ENCODE data around the gene TMUB1. TPM values are rescaled to one million over a fixed set of nuclear protein-coding genes. Genes with fewer than 3 reads are reported as not detected.

TMUB1 gene
- total and polyA plus RNA-seq, 2 donors (not counting 1 experiment from before 2014, with no cell fraction given) = 49.2 to 102 TPM

DNA sequence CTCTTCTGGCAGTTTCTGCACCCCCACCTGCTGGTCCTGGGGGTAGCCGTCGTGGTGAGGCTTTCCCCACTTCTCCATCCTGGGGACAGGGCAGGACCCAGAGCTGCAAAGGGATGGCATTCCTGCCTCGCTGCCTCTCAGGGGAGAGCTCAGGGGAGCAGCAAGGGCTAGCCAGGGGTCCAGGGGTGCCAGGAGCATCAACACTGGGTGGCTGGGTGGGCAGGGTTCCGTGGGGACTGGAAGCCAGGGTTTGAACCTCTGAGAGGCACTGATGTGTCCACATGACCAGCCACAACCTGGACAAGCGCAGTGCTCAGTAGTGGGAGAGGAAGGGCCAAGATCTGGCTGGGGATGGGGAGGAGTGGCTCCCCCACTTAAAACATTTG is 49.4 kb downstream of the TMUB1 start:
- Histone ChIP-seq H3K27me3 (replicated peaks in 1 of 4; ENCODE audit: control extremely low read depth in 1 of 4, control insufficient read depth in 3 of 4, insufficient read depth in 4 of 4, low read length in 3 of 4) (no peaks in the 10 kb centered on the region), H2AFZ (ENCODE audit: insufficient read depth, low read depth, low read length, poor library complexity, severe bottlenecking) (no peak overlapping the region), H3K4me3 (ENCODE audit: control extremely low read depth in 1 of 5, extremely low read depth in 1 of 5, insufficient read depth in 1 of 5, low read depth in 2 of 5, low read length in 4 of 5) (no peak overlapping the region), H3K4me2 (replicated peaks; ENCODE audit: low read depth, low read length, poor library complexity, severe bottlenecking) (no peak overlapping the region), H4K20me1 (ENCODE audit: control insufficient read depth, insufficient read depth, low read length, poor library complexity, severe bottlenecking) (no peaks in the 10 kb centered on the region), H3K79me2 (ENCODE audit: control insufficient read depth, insufficient read depth, low read length) (peaks cover 12% of the 10 kb centered on the region), H3K4me1 (ENCODE audit: control insufficient read depth in 2 of 2, insufficient read depth in 2 of 2, low read length in 2 of 2) (peaks cover 4 to 6% of the 10 kb centered on the region in 2 donors), H3K9ac (ENCODE audit: low read length) (no peak overlapping the region), H3K36me3 (replicated peaks in 1 of 2; ENCODE audit: control extremely low read depth in 1 of 2, control insufficient read depth in 1 of 2, extremely low read depth in 1 of 2, insufficient read depth in 2 of 2, low read length in 1 of 2) (peaks cover 0 to 23% of the 10 kb centered on the region in 2 experiments), H3K9me3 (ENCODE audit: control extremely low read depth in 1 of 3, control insufficient read depth in 2 of 3, insufficient read depth in 1 of 3, low read length in 2 of 3) (no peaks in the 10 kb centered on the region), H3K27ac (ENCODE audit: low read length in 2 of 2) (no peak overlapping the region)
- Mint-ChIP-seq H3K27me3 (no peaks in the 10 kb centered on the region), H3K27ac (no peak overlapping the region), H3K4me1 (peaks cover 8% of the 10 kb centered on the region), H3K4me3 (no peak overlapping the region), H3K9me3 (ENCODE audit: insufficient read depth) (no peaks in the 10 kb centered on the region)
- CTCF ChIA-PET = no interaction called here
- 93% methylated on average over 4 of the region's 5 CpGs for WGBS (ENCODE audit: insufficient coverage)
- POLR2A ChIA-PET = no interaction called here
- intact Hi-C loops (cut with micrococcal nuclease) = no loop called here
- no peak for ATAC-seq (ENCODE audit: low read depth)
- DNase-seq = no peak
- TF ChIP-seq CTCF (IDR thresholded peaks at IDR 0.05) (no peak), EZH2 (IDR thresholded peaks at IDR 0.05; ENCODE audit: borderline replicate concordance, insufficient read depth, low read depth, low read length, poor library complexity, severe bottlenecking) (no peak)

DNA sequence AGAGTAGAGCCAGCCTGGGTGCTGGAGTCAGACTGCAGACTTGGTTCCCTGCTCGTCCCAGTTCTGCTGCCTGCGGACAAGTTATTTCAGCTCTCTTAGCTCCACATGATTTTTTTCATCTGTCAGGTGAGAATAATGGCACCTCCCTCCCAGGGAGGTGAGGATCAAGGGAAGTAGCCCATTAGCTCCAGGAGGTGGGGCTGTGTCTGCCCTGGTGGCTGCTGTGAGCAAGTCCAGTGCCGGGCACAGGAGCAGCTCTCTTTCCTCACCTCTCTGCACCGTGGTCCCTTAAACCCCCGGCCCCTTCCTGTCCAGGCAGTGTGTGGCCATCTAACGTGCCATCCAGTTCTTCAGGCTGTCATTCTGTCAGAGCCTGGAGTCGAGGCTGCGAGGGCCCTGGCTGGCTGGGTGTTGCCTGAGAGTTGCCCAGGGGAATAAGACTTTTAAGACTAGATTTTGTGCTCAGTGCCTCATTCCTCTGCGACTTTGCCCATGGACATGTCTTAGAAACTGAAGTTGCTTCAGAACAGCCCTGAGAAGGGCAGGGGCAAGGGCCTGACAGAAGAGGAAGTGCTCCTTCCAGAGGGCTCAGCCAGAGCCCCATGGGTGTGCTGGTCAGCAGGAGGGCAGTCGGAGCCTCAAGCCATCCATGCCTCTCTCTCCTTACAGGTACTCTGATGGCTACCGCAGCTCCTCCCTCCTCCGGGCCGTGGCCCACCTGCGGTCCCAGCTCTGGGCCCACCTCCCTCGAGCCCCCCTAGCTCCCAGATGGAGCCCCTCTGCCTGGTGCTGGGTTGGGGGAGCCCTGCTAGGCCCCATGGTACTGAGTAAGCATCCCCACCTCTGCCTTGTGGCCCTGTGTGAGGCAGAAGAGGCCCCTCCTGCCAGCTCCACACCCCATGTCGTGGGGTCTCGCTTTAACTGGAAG is 50.1 kb downstream of the TMUB1 start:
- ChIA-PET POLR2A (no interaction called here), CTCF (interaction anchor here (1.9 kb wide), 1 partner anchor 78 kb away, joined by 8 read pairs; no protein-coding TSS in a partner anchor)
- Mint-ChIP-seq H3K4me3 (no peak overlapping the region), H3K27me3 (no peaks in the 10 kb centered on the region), H3K4me1 (peaks cover 12% of the 10 kb centered on the region), H3K27ac (no peak overlapping the region), H3K9me3 (ENCODE audit: insufficient read depth) (no peaks in the 10 kb centered on the region)
- TF ChIP-seq CTCF (IDR thresholded peaks at IDR 0.05) (no peak), EZH2 (IDR thresholded peaks at IDR 0.05; ENCODE audit: borderline replicate concordance, insufficient read depth, low read depth, low read length, poor library complexity, severe bottlenecking) (no peak)
- Histone ChIP-seq H3K4me1 (ENCODE audit: control insufficient read depth in 2 of 2, insufficient read depth in 2 of 2, low read length in 2 of 2) (peaks cover 6 to 8% of the 10 kb centered on the region in 2 donors), H3K9ac (ENCODE audit: low read length) (no peak overlapping the region), H2AFZ (ENCODE audit: insufficient read depth, low read depth, low read length, poor library complexity, severe bottlenecking) (no peak overlapping the region), H3K79me2 (ENCODE audit: control insufficient read depth, insufficient read depth, low read length) (peaks cover 14% of the 10 kb centered on the region), H4K20me1 (ENCODE audit: control insufficient read depth, insufficient read depth, low read length, poor library complexity, severe bottlenecking) (no peaks in the 10 kb centered on the region), H3K36me3 (replicated peaks in 1 of 2; ENCODE audit: control extremely low read depth in 1 of 2, control insufficient read depth in 1 of 2, extremely low read depth in 1 of 2, insufficient read depth in 2 of 2, low read length in 1 of 2) (peaks cover 0 to 23% of the 10 kb centered on the region in 2 experiments), H3K9me3 (ENCODE audit: control extremely low read depth in 1 of 3, control insufficient read depth in 2 of 3, insufficient read depth in 1 of 3, low read length in 2 of 3) (no peaks in the 10 kb centered on the region), H3K27ac (ENCODE audit: low read length in 2 of 2) (no peak overlapping the region), H3K27me3 (replicated peaks in 1 of 4; ENCODE audit: control extremely low read depth in 1 of 4, control insufficient read depth in 3 of 4, insufficient read depth in 4 of 4, low read length in 3 of 4) (no peaks in the 10 kb centered on the region), H3K4me3 (ENCODE audit: control extremely low read depth in 1 of 5, extremely low read depth in 1 of 5, insufficient read depth in 1 of 5, low read depth in 2 of 5, low read length in 4 of 5) (no peak overlapping the region), H3K4me2 (replicated peaks; ENCODE audit: low read depth, low read length, poor library complexity, severe bottlenecking) (no peak overlapping the region)
- WGBS (ENCODE audit: insufficient coverage) = 96% methylated on average over 12 of the region's 17 CpGs
- intact Hi-C loops (cut with micrococcal nuclease) = no loop called here
- no peak for ATAC-seq (ENCODE audit: low read depth)
- no peak for DNase-seq

All from B cell (primary cell).